HG03575 (cell line): ENCODE results near the gene MNS1.
"Not testable (repeated sequence)": the region's sequence is repeated elsewhere in the genome, so short reads cannot be mapped to it uniquely, and the experiment has no call there.

ENCODE experiments used
- ATAC-seq: cut with Tn5 transposase; IDR thresholded peaks from one replicate; pipeline ENCODE4 v1.9.1; 2021; ENCODE audit not compliant: unreplicated experiment, insufficient number of reproducible peaks, low FRiP score; ENCODE audit errors: extremely low read depth

The MNS1 gene, protein sequence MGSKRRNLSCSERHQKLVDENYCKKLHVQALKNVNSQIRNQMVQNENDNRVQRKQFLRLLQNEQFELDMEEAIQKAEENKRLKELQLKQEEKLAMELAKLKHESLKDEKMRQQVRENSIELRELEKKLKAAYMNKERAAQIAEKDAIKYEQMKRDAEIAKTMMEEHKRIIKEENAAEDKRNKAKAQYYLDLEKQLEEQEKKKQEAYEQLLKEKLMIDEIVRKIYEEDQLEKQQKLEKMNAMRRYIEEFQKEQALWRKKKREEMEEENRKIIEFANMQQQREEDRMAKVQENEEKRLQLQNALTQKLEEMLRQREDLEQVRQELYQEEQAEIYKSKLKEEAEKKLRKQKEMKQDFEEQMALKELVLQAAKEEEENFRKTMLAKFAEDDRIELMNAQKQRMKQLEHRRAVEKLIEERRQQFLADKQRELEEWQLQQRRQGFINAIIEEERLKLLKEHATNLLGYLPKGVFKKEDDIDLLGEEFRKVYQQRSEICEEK

GRCh38 chr15:56464893-56465520, at the start of gene MNS1:
Gene MNS1 (minus strand): TSS chr15:56465137. CDS start chr15:56464972, 165 bp downstream.
- ATAC-seq, result peak; percentile 92

DNA sequence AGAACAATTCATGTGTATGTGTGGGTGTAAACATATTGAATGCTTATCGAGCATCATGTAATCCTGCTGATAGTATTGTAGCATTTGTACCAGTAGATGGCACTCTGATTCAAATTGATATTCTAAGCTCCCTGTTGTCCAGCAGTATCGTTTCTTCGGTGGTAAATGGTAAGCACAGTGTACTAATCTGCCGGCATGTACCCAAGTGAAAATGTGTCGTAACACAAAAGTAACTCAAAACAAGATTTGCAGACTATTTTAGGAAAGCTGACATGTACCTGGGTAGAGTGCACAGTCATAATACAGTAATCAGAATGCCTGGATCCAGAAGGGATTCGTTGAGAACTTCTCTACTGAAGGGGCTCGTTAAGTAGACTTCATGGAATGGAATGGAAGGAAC, 31.7 kb upstream of the MNS1 start:
- no peak for ATAC-seq

DNA sequence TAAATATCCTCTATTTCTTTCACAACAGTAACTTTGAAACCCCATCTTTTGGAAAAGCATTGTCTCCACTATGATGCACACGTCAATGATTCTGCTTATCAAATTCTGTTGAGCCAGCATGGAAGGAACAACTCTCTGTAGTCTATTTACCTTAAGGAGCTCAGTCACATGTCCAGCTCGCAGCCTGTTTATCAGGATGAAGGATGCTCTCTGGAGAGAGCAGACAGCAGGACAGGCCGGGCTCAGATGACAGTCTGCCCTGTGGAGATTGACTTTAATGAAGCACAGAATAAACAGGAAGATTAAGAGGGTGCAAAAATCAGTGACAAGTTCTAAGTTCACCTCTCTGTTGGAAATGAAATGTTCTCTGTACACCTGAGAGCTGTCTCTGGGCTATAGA, 30.6 kb upstream of the MNS1 start:
- ATAC-seq, result no peak

- ATAC-seq, result no peak
These were observed 30.1 kb upstream of the MNS1 start for GRCh38 chr15:56495053-56495452.

- ATAC-seq, result no peak
These were observed 28.0 kb upstream of the MNS1 start for GRCh38 chr15:56492791-56493555.

DNA sequence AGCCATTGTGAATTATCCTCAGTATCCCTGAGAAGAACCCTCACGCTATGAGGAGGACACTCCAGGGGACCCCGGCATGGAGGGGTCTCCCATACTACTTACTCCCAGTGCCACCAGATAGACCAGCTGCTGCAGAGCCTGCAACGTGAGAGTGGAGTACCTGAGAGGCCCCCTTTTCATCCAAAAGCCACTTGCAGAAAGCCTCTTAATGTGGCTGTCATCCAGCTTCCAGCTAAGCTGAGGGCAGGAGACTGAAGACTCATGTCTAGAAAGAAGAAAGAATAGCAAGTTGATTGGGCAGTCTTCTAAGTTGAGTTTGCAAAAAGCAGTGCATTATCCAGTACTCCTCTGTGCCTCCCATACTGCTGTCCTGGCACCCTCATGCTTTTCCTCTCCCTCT, 27.3 kb upstream of the MNS1 start:
- ATAC-seq, result no peak

GRCh38 chr15:56491110-56491722, 26.3 kb upstream of the MNS1 start:
- ATAC-seq, result no peak

GRCh38 chr15:56490461-56490860, 25.5 kb upstream of the MNS1 start:
- no peak for ATAC-seq

DNA sequence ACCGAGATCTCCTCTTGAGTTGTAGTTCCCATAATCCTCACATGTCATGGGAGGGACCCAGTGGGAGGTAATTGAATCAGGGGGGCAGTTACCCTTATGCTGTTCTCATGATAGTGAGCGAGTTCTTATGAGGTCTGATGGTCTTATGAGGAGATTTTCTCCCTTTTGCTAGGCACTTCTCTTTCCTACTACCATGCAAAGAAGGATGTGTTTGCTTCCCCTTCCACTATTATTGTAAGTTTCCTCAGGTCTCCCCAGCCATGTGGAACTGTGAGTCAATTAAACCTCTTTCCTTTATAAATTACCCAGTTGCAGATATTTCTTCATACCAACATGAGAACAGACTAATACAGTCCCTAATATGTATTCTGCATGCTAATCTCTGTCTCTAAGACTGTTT, 21.3 kb upstream of the MNS1 start:
- ATAC-seq, result not testable (repeated sequence)

DNA sequence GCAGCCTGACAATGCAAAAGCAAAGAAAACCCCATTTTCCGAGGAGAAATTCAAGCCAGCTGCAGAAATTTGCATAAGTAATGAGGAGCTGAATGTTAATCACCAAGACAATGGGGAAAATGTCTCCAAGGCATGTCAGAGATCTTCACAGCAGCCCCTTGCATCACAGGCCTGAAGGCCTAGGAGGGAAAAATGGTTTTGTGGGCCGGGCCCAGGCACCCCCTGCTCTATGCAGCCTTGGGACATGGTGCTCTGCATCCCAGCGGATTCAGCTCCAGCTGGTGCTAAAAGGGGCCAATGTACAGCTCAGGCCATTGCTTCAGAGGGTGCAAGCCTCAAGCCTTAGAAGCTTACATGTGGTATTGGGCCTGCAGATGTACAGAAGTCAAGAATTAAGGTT, 20.5 kb upstream of the MNS1 start:
- ATAC-seq, result not testable (repeated sequence)

DNA sequence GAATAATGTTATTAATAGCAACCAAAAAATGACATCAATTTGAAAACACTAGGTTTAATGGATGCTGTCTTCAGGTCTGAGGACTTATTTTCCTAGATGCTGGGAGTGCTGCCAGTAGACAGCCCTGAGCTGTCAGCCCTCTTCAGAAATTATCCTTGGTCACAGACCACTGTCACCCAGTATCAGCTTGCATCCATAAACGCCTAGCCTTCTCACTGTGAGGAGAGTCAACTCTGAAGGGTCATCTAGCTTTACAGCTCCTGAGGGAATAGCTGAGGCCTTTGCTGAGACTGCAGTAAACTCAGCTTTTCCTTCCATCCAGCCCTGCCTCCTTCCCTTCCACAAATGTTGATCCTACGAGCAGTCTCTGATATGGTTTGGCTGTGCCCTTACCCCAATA, 19.4 kb upstream of the MNS1 start:
- ATAC-seq, result no peak

DNA sequence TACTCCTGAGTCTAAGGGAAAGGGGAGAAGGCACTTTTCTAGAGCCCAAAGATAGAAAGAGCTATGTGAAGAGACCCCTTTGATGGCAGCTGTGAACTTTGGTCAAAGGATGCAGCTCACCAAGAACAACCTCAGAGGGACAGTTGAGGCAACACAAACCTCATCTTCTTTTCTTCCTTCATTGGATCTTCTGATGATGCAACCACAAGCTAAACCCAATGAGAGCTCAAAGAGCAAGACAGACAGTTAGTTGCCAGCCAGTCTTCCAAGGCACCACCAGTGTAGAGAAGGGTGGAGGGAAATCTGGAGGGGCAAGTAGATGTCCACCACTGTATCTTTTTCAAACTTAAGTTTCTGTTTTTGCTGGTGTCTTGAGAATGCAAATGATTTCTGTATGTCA, 10.4 kb upstream of the MNS1 start:
- no peak for ATAC-seq

DNA sequence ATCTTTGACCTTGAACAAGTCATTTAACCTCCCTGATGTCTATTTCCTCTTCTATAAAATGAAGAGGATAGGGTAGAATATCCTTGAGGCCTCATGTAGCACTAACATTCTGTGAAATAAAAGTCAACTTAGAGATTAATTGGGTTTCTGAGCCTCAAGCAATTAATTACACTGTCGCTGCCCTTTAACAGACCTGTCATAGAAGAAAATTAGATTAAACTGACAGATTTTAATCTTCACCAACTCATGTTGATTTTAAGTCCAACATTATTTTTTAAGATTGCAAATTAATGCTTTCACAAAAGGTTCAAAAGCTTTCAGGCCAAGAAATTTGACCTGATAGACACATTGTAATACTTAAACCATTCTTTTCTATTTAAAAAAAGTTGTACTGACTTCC, 8.1 kb upstream of the MNS1 start:
- ATAC-seq, result no peak

GRCh38 chr15:56472278-56472677, 7.3 kb upstream of the MNS1 start:
- ATAC-seq, result no peak

DNA sequence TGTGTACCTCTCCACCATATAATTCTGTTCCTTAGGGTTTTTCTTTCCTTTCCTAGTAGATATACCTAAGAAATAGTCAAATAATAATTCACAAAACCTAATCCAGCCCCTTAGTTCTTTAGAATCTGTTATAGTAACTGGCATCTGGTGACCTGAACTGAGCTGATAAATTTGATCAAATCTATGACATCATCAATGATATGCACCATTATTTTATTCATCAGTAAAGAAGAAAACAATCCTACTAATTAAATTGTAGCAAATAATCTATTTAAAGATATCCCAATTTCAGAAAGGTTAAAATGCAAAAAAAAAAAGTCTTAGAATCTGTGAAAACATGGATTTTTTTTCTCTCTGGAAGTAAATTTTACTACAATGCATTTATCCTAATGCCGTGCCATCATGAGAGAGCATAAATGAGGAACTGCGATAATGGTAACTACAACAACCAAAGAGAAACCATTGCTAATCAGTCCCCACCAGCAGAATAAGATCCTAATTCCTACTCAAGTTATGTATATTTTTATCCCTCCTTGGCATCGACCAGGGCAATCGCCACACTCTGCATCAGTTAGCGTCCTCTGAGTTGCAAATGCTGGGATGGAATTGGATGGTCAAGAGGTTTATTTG, 6.6 kb upstream of the MNS1 start:
- no peak for ATAC-seq

DNA sequence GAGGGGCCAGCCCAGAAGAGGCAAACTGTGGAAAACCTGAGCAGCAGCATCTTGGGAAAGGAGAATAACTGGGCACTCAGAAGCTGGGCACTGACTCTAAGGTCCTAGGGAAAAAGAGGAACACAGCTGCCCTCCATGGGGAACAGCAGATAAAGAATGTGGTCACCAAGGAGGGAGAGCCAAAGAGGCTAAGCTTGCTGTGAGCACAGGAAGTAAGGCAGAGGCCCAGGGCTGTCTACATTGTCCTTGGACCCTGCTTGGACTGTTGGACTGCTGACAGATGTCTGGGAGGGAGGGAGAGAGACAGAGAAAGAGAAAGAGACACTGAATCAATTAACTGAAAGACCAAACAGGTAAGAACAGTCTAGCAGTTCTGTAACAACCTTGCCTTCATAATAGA, 4.5 kb upstream of the MNS1 start:
- no peak for ATAC-seq

DNA sequence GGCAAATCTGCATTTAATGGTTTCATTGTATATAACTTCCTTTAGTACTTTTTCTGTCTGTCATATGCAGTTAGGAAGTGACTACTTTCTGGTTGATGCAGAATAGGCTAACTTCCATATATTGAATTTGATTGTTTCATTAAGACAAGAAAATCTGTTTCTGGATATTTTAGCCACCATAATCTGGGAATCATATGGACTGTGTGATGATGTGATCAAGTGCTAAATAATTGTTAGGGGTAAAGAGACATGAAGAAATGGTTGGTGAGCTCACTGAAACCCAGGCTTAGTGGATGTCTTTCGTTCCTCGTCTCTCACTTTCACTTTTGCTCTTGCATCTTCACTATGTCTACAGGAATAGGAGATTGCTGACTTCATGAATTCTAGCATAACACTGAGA, 3.5 kb upstream of the MNS1 start:
- no peak for ATAC-seq

DNA sequence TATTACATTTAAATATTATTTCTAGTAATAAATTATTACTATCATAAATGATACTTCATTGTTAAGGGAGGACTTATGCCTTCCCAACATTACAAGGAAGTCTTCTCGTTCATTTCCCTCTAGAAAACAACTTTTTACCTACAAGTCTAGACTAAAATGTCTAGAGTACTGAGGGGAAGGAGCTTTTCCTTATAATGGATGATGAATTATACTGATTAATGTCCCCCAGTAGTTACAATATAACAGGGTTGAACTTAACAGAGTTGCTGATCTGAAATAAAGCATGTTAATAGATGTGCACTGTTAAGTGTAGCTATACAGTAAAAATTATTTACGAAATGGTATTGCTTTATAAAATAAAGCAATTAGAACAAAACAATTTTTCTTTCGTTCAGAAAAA, 2.7 kb upstream of the MNS1 start:
- no peak for ATAC-seq

- ATAC-seq, result no peak
These were observed 4.0 kb downstream of the MNS1 start for GRCh38 chr15:56460947-56461346.
